Measurements from ENCODE around the gene PSRC1.
"Not testable (repeated sequence)": the region's sequence is repeated elsewhere in the genome, so short reads cannot be mapped to it uniquely, and the experiment has no call there.

PSRC1 gene

DNA sequence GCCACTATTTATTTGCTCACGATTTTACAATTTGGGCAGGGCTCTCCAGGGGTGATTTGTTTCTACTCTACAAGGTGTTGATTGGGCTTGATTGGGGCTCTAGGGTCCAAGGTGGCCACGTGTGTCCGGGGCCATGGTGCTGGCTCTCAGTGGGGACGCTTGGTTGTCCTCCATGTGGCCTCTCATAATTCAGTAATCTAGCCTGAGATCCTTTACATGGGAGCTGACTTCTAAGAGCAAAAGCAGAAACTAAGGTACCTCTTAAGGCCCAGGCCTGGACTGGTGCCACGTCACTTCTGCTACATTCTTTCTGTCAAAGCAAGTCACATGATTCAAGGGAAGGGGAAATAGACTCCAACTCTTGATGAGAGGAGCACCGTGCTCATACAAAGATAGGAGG lies 8.1 kb upstream of the PSRC1 start:
- no peak overlapping the region for H3K27ac ChIP-seq
- ChIA-PET CTCF (no interaction called here), POLR2A (ENCODE audit: low non-redundant PET) (no interaction called here)
- TF ChIP-seq, protein P1, sequence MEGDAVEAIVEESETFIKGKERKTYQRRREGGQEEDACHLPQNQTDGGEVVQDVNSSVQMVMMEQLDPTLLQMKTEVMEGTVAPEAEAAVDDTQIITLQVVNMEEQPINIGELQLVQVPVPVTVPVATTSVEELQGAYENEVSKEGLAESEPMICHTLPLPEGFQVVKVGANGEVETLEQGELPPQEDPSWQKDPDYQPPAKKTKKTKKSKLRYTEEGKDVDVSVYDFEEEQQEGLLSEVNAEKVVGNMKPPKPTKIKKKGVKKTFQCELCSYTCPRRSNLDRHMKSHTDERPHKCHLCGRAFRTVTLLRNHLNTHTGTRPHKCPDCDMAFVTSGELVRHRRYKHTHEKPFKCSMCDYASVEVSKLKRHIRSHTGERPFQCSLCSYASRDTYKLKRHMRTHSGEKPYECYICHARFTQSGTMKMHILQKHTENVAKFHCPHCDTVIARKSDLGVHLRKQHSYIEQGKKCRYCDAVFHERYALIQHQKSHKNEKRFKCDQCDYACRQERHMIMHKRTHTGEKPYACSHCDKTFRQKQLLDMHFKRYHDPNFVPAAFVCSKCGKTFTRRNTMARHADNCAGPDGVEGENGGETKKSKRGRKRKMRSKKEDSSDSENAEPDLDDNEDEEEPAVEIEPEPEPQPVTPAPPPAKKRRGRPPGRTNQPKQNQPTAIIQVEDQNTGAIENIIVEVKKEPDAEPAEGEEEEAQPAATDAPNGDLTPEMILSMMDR (conservative IDR thresholded peaks at IDR 0.05; ENCODE audit: low read depth), result no peak
- no peak for DNase-seq (ENCODE audit: low spot score)

DNA sequence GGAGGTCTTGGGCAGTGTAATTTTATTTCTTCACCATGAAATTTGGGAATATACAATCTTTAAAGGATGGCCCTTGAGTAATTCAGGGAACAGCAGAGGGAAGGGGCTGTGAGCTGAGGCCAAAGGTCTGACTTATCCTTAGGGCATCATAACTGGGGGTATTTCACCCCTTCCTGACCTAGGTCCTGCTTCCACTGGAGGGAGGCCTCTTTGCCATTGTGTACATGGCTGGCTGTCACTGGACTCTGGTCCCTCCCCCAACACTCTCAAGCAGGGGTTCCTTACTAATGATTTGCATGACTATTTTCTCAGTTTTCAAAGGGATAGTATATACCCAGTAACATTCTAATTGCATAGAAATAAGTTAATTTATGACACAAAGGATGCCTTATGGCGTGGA lies 7.2 kb upstream of the PSRC1 start:
- no peak for DNase-seq (ENCODE audit: low spot score)
- TF ChIP-seq, protein P1 (conservative IDR thresholded peaks at IDR 0.05; ENCODE audit: low read depth), result no peak
- ChIA-PET POLR2A (ENCODE audit: low non-redundant PET) (no interaction called here), CTCF (interaction anchor here (0.5 kb wide), 1 partner anchor 190 kb away, joined by 3 read pairs; no protein-coding TSS in a partner anchor)
- H3K27ac ChIP-seq, result no peak overlapping the region

DNA sequence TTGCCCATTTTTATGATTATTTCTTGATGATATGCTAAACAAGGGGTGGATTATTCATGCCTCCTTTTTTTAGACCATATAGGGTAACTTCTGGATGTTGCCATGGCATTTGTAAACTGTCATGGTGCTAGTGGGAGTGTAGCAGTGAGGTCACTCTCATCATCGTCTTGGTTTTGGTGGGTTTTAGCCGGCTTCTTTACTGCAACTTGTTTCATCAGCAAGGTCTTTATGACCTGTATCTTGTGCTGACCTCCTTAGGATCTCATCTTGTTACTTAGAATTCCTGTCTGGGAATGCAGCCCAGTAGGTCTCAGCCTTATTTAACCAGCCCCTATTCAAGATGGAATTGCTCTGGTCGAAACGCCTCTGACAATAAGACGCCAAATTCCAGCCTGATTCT lies 3.8 kb upstream of the PSRC1 start:
- DNase-seq (ENCODE audit: low spot score); POLR2A ChIA-PET (ENCODE audit: low non-redundant PET); CTCF ChIA-PET; H3K27ac ChIP-seq: not testable (repeated sequence)

DNA sequence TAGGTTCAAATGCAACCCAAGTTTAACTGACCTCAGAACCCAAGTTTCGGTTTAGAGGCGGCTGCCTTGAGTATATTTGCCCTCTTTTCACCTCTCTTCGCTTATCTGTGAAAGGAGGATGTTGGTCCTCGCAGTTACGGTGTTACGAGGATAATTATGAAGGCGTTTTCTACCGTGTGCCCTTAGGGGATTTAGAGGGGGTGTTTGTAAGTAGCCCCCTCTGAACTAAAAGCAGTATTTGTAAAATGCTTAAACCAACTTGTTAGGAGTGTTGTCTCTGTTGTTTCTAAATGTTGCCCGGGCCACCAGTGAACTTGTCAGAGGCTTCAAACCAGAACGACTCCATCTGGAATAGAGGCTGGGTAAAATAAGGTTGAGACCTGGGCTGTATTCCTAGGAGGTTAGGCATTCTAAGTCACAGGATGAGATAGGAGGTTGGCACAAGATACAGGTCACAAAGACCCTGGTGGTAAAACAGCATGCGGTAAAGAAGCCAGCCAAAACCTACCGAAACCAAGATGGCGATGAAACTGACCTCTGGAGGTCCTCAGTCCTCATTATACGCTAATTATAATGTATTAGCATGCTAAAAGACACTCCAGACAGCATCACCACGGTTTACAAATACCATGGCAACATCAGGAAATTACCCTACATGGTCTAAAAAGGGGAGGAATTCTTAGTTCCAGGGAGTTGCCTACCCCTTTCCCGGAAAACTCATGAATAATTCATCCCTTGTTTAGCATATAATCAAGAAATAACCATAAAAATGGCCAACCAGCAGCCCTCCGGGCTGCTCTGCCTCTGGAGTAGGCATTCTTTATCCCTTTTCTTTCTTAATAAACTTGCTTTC lies 1.0 kb upstream of the PSRC1 start:
- no peak for DNase-seq (ENCODE audit: low spot score)
- ChIA-PET CTCF (interaction anchor here (0.9 kb wide), 1 partner anchor 114 kb away, joined by 3 read pairs; the partner anchor contains the start of gene SORT1), POLR2A (ENCODE audit: low non-redundant PET) (no interaction called here)

DNA sequence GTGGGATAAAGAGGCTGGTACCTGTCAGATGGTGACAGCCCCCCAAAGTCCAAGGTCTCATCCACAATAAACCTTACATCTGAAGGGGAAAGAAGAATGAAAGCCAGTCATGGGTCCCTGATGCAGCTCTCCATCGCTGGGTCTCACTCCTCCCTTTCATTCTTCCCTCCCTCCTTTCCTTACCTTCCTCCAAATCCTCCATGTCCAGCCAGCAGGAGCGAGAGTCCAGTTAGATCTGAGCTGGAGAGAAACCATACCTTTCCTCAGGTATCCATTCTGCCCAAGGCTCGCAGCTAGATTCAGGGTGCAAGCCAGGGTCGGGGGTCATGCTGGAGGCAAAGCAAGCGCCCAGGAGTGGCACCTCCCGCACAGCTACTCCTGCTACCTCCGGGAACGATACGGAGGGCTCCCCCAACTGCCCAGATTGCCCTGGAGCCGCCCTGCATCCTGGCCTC lies 421 bp downstream of the PSRC1 start:
- H3K27ac ChIP-seq, result peak overlapping the region; percentile 91
- ChIA-PET POLR2A (ENCODE audit: low non-redundant PET) (interaction anchor here (0.5 kb wide), 1 partner anchor 97 kb away, joined by 3 read pairs; no protein-coding TSS in a partner anchor), CTCF (interaction anchor here (1.1 kb wide), 1 partner anchor 28 kb away, joined by 5 read pairs; no protein-coding TSS in a partner anchor)
- TF ChIP-seq, protein P1 (conservative IDR thresholded peaks at IDR 0.05; ENCODE audit: low read depth), result no peak
- DNase-seq (ENCODE audit: low spot score), result no peak

More for the DNA sequence above, 1.0 kb upstream of the PSRC1 start:
- H3K27ac ChIP-seq, result peak overlapping the region; percentile 91
- TF ChIP-seq, protein P1 (conservative IDR thresholded peaks at IDR 0.05; ENCODE audit: low read depth), result no peak

DNA sequence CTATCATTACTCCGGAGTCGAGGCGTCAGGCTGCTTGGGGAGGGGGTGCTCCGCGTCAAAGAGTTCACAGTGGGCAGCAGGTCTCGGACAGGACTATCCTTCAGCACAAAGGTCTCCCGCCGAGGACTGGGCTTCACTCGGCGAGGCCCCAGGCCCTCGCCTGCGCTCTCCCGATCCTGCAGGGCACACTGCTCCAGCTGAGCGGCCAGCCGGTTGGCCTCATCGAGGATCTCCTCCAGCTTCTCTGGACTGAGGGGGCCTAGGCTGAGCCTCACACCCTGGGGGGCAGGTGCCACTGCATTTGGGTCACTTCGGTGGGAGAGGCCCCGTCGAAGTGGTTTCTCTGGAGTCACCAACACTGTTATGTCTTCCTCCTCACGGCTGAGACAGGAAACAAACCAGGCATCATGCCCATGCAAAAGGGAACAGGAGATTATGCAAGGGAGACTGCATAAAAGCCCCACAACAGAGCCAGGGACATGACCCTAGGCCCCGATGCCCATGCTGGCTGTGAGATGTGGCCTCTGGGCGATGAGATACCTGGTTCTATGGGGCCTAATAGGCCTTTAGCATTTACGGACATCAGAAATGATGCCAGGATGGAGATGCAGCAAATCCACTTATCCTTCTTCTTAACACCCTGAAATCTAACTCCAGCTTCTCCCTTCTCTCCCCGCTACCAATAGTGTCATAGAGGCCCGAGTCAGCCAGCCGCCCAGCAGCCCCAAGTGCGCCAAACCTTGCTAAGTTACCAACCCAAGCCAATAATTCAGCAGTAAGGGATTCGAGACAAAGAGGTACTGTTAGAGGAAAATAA lies 1.1 kb downstream of the PSRC1 start:
- DNase-seq (ENCODE audit: low spot score), result no peak
- H3K27ac ChIP-seq, result peak overlapping the region; percentile 91
- POLR2A ChIA-PET (ENCODE audit: low non-redundant PET), result interaction anchor here (0.6 kb wide), 1 partner anchor 117 kb away, joined by 7 read pairs; no protein-coding TSS in a partner anchor
- TF ChIP-seq, protein P1 (conservative IDR thresholded peaks at IDR 0.05; ENCODE audit: low read depth), result no peak
- CTCF ChIA-PET, result no interaction called here

All from RWPE1 (cell line).